ENCODE data around the gene RAB40AL. TPM values are rescaled to one million over a fixed set of nuclear protein-coding genes. Genes with fewer than 3 reads are reported as not detected.
"Not testable (repeated sequence)": the region's sequence is repeated elsewhere in the genome, so short reads cannot be mapped to it uniquely, and the experiment has no call there.

RAB40AL gene, protein sequence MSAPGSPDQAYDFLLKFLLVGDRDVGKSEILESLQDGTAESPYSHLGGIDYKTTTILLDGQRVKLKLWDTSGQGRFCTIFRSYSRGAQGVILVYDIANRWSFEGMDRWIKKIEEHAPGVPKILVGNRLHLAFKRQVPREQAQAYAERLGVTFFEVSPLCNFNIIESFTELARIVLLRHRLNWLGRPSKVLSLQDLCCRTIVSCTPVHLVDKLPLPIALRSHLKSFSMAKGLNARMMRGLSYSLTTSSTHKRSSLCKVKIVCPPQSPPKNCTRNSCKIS
- 0.30 TPM in 1 of 2 replicates, not detected in the other for total RNA-seq (2014; rRNA removed; shearing (Covaris generic))

DNA sequence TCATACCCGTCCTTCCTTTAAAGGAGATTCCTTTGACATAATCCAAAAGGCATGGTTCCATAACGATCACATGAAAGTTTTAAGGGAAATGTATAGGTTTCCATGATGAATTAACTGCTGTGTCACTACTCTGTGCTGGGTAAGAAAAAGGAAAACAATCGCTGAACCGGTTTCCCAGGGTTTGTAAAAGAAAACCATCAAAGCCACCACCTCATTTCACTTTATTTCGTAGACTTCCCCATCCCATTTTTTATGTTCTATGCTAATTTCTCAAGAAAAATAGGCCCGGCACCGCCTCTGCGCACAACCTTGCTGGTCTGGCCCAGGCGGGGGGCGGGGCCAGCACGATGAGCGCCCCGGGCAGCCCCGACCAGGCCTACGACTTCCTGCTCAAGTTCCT lies at the start of gene RAB40AL:
RAB40AL (plus strand) TSS at position 301 of the 400 bp plus-strand sequence; CDS start at position 348, 47 bp downstream.
- H3K4me3 ChIP-seq; H3K9me3 ChIP-seq (replicated peaks); H3K4me1 ChIP-seq; H3K27me3 ChIP-seq; DNase-seq; H3K36me3 ChIP-seq; H3K27ac ChIP-seq: not testable (repeated sequence)

DNA sequence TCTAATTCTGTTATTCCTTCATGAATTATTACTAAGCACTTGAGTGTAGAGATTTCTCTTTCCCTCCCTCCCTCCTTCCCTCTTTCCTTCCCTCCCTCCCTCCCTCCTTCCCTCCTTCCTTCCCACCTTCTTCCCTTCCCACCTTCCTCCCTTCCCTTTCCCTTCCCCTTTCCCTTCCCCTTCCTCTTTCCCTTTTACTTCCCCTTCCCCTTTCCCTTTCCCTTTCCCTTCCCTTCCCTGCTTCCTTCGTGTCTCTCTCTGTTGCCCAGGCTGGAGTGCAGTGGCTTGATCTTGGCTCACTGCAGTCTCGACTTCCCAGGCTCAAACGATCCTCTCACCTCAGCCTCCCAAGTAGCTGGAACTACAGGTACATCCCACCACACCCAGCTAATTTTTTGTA lies 49.4 kb upstream of the RAB40AL start:
- H3K4me3 ChIP-seq, result no peak overlapping the region

DNA sequence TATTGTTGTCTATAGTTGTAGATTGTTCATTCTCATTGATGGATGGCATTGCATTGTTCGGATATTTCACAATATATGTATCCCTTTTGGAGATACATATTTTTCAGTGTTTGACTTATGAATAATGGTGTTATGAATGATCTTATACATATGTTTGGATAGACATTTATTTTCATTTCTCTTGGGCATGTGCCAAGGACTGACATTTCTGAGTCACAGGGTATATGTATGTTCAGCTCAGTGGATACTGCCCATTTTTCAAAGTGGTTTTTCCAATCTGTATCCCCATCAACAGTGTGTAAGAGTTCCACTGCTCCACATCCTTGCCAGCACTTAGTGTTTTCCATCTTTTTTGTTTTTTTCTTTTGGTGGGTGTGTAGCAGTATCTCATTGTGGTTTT lies 45.0 kb upstream of the RAB40AL start:
- Histone ChIP-seq H3K36me3 (no peaks in the 10 kb centered on the region), H3K4me1 (no peaks in the 10 kb centered on the region), H3K9me3 (replicated peaks) (no peaks in the 10 kb centered on the region), H3K27ac (no peak overlapping the region), H3K27me3 (no peaks in the 10 kb centered on the region), H3K4me3 (no peak overlapping the region)
- DNase-seq, result no peak

More for the DNA sequence above, 49.4 kb upstream of the RAB40AL start:
- no peak for DNase-seq
- H3K9me3 ChIP-seq (replicated peaks), result no peaks in the 10 kb centered on the region
- H3K27ac ChIP-seq, result no peak overlapping the region
- no peaks in the 10 kb centered on the region for H3K27me3 ChIP-seq
- no peaks in the 10 kb centered on the region for H3K36me3 ChIP-seq
- H3K4me1 ChIP-seq, result no peaks in the 10 kb centered on the region

DNA sequence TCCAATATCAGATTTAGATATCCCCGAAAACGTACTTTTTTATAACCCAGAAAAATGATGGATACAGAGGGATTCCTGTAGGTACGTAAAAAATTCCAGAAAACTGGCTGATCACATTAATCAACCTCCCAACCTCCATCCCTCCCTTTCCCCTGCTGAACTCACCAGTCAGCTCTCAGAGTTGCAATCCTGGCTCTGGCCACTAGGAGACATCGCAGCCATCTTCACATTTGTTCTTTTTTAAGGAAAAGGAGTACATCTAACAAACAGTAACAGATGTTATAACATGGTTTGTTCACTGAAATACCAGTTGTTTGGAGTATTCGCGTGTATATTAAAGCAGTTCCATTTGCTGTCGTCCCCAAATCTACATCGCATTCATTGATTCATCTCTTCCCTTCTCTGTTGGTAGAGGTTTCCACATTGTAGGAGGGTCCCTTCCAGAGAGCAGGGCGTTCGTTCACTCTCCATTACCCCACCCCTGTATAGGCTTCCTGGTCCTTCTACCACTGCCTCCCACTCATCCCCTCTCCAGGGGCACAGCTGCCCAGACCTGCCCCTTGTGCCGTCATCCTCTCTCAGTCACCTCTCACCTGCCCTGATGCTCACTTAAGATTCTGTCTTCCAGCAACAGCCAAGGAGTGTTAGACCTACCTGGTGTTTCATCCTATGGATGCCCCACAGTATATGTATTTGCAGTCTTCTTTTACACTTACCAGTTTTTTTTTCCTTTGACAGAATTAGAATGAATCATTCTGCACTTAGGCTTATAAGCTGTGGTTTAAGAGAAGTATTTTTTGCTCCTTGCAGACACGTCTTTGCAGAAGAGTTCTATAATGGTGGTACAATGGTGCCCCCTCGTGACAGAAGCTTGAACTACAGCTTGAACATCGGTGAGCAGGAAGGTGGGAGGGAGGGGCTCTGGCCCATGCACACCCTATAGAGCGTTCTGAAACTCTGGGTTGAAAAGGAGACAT lies 36.8 kb upstream of the RAB40AL start:
- no peaks in the 10 kb centered on the region for H3K4me1 ChIP-seq
- peak; percentile 39 to 73 for DNase-seq
- no peak overlapping the region for H3K4me3 ChIP-seq
- H3K27me3 ChIP-seq, result no peaks in the 10 kb centered on the region
- no peaks in the 10 kb centered on the region for H3K9me3 ChIP-seq (replicated peaks)
- H3K36me3 ChIP-seq, result no peaks in the 10 kb centered on the region
- H3K27ac ChIP-seq, result no peak overlapping the region

DNA sequence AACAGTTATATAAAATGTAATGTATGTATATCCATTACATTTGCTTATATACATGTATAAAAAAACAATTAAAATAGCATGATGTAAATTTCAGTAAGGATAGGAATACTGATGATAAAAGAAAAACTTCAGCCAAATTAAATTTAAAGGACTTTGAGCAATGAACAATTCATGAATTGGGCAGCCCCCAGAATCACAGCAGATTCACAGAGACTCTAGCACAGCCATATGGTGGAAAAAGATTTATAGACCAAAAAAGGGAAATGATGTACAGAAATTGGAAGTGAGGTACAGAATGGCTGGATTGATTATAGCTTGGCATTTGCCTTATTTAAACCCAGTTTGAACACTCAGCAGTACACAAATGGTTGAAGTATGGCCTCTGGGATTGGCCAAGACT lies 34.7 kb upstream of the RAB40AL start:
- no peak for DNase-seq
- no peaks in the 10 kb centered on the region for H3K36me3 ChIP-seq
- H3K4me3 ChIP-seq, result no peak overlapping the region
- H3K27me3 ChIP-seq, result no peaks in the 10 kb centered on the region
- no peak overlapping the region for H3K27ac ChIP-seq
- H3K4me1 ChIP-seq, result no peaks in the 10 kb centered on the region
- H3K9me3 ChIP-seq (replicated peaks), result no peaks in the 10 kb centered on the region

DNA sequence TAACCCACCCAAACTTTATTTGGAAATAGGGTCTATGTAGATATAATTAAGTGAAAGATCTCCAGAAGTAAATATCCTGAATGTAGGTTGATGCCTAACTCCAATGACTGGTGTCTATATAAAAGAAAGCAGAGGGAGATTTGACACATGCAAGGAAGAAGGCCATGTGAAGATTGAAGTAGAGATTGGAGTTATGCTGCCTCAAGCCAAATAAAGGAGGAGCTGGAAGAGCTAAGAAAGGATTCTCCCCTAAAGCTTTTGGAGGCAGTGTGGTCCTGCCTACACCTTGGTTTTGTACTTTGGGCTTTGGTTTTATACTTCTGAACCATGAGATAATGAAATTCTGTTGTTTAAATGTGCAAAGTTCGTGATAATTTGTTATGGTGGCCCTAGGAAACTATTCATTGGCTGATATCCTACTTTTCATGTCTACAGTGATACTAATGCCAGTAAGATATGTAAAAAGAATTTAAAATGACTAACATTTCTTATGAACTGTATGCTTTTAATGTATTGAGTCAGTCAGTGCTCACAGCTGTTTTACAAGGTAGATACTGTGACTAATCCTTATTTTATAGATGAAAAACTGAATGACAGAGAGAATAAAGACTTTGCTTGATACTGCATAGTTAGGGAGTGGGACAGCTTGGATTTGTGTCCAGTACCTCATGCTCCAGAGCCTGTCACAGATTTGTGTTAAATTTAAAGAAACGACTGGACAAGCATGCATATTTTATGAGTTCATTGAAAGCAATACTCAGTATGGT lies 5.9 kb upstream of the RAB40AL start:
- Histone ChIP-seq H3K27me3 (no peaks in the 10 kb centered on the region), H3K4me1 (no peaks in the 10 kb centered on the region), H3K36me3 (no peaks in the 10 kb centered on the region), H3K27ac (no peak overlapping the region; the same call in 1 of the 2 replicates), H3K4me3 (no peak overlapping the region), H3K9me3 (replicated peaks) (no peaks in the 10 kb centered on the region)
- no peak for DNase-seq

DNA sequence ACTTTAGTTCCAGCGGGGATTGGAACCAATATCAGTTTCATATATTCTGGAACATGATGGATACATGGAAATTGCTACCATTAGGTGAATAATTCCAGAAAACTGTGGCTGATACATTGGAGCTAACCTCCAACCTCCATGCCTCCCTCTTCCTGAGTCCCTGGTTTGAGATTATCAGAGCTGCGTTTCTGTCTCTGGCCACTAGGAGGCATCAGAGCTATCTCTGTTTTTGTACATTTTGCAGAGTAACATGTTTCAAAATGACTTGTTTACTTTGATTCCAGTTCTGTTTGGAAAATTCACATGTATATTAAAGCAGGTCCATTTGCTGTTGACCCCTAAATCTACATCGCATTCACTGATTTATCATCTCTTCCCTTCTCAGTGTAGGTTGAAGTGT lies 2.4 kb upstream of the RAB40AL start:
- peak in 1 of 2 experiments; percentile 43 for DNase-seq
- no peaks in the 10 kb centered on the region for H3K9me3 ChIP-seq (replicated peaks)
- no peak overlapping the region for H3K27ac ChIP-seq
- no peaks in the 10 kb centered on the region for H3K27me3 ChIP-seq
- no peaks in the 10 kb centered on the region for H3K4me1 ChIP-seq
- no peak overlapping the region for H3K4me3 ChIP-seq
- H3K36me3 ChIP-seq, result no peaks in the 10 kb centered on the region

DNA sequence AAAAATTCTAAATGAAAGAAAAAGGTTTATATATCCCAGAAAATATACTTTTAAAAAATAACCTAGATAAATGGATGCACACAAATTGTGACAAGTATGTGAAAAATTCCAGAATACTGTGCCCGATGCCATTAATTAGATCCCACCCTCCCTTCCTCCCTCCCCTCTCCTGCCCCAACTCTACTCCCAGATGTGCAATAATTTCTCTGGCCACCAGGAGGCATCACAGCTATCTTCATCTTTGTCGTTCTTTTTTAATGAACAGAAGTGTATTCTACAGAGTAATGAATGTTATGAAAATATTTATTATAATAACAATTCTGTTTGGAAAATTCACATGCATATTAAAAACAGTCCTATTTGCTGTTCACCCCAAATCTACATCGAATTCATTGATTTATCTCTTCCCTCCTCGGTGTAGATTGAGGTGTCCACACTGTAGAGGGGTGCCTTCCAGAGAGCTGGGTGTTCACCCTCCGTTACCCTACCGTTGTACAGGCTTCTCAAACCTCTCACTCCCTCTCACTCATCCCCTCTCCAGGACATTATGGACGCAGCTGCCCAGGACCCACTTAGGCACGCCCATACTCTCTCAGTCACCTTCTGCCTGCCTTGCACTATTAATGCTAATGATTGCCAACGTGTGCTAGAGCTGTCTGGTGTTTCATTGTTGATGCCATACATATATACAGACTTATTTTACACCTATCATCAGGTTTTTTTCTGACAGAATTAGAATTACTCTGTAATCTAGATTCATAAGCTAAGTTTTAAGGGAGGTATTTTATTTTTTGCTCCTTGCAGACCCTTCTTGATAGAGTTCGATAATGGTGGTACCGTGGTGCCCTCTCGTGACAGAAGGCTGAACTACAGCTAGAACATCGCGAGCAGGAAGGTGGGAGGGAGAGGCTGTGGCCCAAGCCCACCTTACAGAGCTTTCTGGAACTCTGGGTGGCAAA lies 14.1 kb downstream of the RAB40AL start:
- Histone ChIP-seq H3K4me3 (no peak overlapping the region), H3K27ac (no peak overlapping the region), H3K9me3 (replicated peaks) (no peaks in the 10 kb centered on the region), H3K27me3 (no peaks in the 10 kb centered on the region), H3K36me3 (no peaks in the 10 kb centered on the region), H3K4me1 (no peaks in the 10 kb centered on the region)
- DNase-seq, result peak; percentile 39 to 68

DNA sequence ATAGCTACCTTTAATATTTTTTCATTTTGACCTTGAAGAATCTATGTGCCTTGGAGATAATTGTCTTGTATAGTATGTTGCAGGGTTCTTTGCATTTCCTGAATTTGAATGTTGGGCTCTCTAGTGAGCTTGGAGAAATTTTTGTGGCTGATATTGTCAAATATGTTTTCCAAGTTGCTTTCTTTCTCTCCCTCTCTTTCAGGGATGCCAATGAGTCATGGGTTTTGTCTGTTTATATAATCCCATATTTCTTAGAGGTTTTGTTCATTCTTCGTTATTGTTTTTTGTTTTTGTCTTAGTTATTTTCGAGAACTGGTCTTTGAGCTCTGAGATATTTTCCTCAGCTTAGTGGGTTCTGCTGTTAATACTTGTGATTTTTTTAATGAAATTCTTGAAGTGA lies 20.7 kb downstream of the RAB40AL start:
- H3K4me3 ChIP-seq, result no peak overlapping the region
- H3K36me3 ChIP-seq, result no peaks in the 10 kb centered on the region
- H3K9me3 ChIP-seq (replicated peaks), result no peaks in the 10 kb centered on the region
- H3K27ac ChIP-seq, result no peak overlapping the region
- DNase-seq, result no peak
- H3K4me1 ChIP-seq, result no peaks in the 10 kb centered on the region
- no peaks in the 10 kb centered on the region for H3K27me3 ChIP-seq

DNA sequence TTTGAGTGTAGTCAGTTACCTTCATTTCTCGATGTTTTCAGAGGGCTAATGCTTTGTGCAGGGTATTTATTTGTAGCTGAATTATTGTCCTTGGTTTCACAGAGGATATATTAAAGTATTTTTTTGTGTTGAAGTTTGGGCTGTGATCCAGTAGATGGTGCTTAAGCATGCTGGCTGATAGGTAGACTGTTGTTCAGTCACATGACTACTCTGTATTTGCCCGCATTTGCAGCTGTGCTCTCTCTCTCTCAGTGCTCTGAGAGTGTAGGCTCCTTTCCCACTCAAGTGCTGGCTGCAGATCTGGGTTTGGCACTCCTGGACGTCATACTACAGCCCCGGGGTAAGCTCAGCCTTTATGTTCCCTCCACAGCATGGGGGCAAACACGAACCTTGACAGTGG lies 21.7 kb downstream of the RAB40AL start:
- H3K9me3 ChIP-seq (replicated peaks), result no peaks in the 10 kb centered on the region
- no peak overlapping the region for H3K4me3 ChIP-seq
- no peaks in the 10 kb centered on the region for H3K4me1 ChIP-seq
- no peak for DNase-seq
- no peak overlapping the region for H3K27ac ChIP-seq
- no peaks in the 10 kb centered on the region for H3K27me3 ChIP-seq
- H3K36me3 ChIP-seq, result no peaks in the 10 kb centered on the region

DNA sequence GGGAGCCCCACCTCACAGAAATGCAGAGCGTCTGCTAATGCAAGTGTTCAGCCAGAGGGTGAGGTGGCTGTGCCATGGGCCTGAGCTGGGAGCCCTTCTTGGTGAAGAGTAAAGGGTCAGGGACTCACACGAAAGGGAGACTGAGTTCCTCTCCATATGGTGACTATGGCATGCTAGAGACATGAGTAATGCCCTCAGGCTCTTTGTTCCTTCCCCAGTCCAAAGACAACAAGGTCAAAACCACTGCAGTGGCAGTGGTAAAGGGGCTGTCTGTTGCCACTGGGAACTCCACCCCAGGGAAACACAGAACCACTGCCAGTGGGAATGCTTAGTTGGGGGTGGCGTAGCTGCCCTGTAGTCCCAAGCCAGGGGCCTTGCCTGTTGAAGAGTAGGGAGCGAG lies 22.4 kb downstream of the RAB40AL start:
- Histone ChIP-seq H3K9me3 (replicated peaks) (no peaks in the 10 kb centered on the region), H3K4me3 (no peak overlapping the region), H3K36me3 (no peaks in the 10 kb centered on the region), H3K27me3 (no peaks in the 10 kb centered on the region), H3K27ac (no peak overlapping the region), H3K4me1 (no peaks in the 10 kb centered on the region)
- no peak for DNase-seq

DNA sequence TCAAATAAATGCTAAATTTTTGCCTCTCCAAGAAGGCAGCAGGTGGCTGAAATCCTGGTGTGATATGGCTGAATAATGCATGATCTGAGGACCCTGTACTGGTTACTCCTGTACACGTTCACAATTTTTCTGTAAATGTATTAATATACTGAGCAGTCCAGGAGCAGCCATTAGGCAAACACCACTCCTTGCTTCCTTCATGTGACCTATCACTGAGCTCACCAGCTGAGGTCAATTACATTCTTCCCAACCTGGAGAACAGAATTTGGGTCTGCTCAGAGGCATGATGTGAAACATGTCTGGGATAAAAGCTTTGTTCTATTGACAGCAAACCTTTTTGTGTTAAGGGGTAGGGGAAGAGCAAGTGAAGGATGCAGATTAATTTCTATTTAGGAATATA lies 26.9 kb downstream of the RAB40AL start:
- DNase-seq, result no peak
- H3K4me3 ChIP-seq, result no peak overlapping the region

DNA sequence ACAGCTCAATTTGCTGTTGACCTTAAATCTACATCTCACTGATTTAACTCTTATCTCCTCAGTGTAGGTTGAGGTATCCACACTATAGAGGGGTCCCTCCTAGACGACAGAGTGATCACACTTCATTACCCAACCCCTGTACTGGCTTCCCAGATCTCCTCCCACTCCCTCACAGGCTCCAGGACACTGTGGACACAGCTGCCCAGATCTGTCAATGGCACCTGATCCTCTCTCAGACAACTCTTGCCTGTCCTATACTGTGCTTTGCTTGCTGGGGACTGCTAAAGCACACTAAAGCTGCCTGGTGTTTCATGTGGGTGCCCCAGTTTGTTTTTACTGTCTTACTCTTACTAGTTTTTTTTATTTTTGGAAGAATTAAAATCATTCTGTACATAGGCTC lies 27.9 kb downstream of the RAB40AL start:
- no peaks in the 10 kb centered on the region for H3K36me3 ChIP-seq
- H3K27me3 ChIP-seq, result no peaks in the 10 kb centered on the region
- no peaks in the 10 kb centered on the region for H3K9me3 ChIP-seq (replicated peaks)
- peak; percentile 75 to 86 for DNase-seq
- H3K4me3 ChIP-seq, result no peak overlapping the region
- no peaks in the 10 kb centered on the region for H3K4me1 ChIP-seq
- H3K27ac ChIP-seq, result no peak overlapping the region

More for the DNA sequence above, 26.9 kb downstream of the RAB40AL start:
- Histone ChIP-seq H3K27ac (no peak overlapping the region), H3K27me3 (no peaks in the 10 kb centered on the region), H3K4me1 (no peaks in the 10 kb centered on the region), H3K9me3 (replicated peaks) (no peaks in the 10 kb centered on the region), H3K36me3 (no peaks in the 10 kb centered on the region)

DNA sequence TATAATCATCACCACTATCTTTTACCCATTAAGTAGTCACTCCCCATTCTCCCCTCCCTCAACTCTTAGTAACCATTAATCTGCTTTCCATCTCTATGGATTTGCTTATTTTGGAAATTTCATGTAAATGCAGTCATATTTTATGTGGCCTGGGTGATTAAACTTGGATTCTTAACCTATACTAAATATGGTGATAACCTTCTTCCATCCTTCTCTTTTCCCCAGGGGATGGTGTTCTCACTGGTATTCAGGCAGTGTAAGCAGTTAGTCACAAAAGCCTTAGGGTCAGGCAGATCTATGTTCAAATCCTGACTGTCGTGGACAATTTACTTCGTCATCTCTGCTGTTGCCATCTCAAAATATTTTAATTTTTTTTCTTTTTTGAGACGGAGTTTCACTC lies 29.6 kb downstream of the RAB40AL start:
- Histone ChIP-seq H3K27me3 (no peaks in the 10 kb centered on the region), H3K4me1 (no peaks in the 10 kb centered on the region), H3K9me3 (replicated peaks) (no peaks in the 10 kb centered on the region), H3K27ac (no peak overlapping the region), H3K36me3 (no peaks in the 10 kb centered on the region), H3K4me3 (no peak overlapping the region)
- DNase-seq, result no peak

Data from SJCRH30 (cell line).